Activated T-helper 2 cell treated with anti-CD3 and anti-CD28 coated beads, Interferon-gamma antibody, Interleukin-2, Interleukin-4, amounts not matched to agents 10 μg/mL and 5 μg/mL and 100 μg/mL, durations not matched to agents 14 hours and 24 hours and 36 hours (primary cell): ENCODE measurements around the gene C1QC. TPM values are rescaled to one million over a fixed set of nuclear protein-coding genes. Genes with fewer than 3 reads are reported as not detected.

Experiments used
- DNase-seq: peaks from one replicate; pipeline ENCODE4 v3.0.0; 2021; ENCODE audit warnings: low spot score
- H3K27ac Mint-ChIP-seq: one replicate; pipeline ENCODE4 v1.8.0; 2021; ENCODE audit warnings: mixed read lengths
- H3K27me3 Mint-ChIP-seq: one replicate; pipeline ENCODE4 v1.8.0; 2021; ENCODE audit warnings: low read depth, mixed read lengths
- H3K36me3 Mint-ChIP-seq: one replicate; pipeline ENCODE4 v1.8.0; 2021; ENCODE audit warnings: low read depth, mixed read lengths
- H3K4me1 Mint-ChIP-seq: one replicate; pipeline ENCODE4 v1.8.0; 2021; ENCODE audit warnings: low read depth, mixed read lengths
- H3K4me3 Mint-ChIP-seq: one replicate; pipeline ENCODE4 v1.8.0; 2021; ENCODE audit warnings: low read depth, mild to moderate bottlenecking, moderate library complexity, mixed read lengths
- H3K9me3 Mint-ChIP-seq: one replicate; pipeline ENCODE4 v1.8.0; 2021; ENCODE audit warnings: mixed read lengths
- intact Hi-C: fragments of 100-400 bp; cut with micrococcal nuclease; formaldehyde crosslinking; loops from one replicate; pipeline ENCODE4 v1.15.1; 2023
- total RNA-seq: library from RNA; stranded (reverse); gene quantifications from 2 replicates; pipeline ENCODE4 v1.2.3, GENCODE V29; 2022

C1QC gene
- total RNA-seq, 1 donor from 2014 or later: not detected

- no peaks in the 10 kb centered on the region for H3K36me3 Mint-ChIP-seq
- H3K27me3 Mint-ChIP-seq: peaks cover under 1% of the 10 kb centered on the region
- H3K4me3 Mint-ChIP-seq: no peak overlapping the region
- no peaks in the 10 kb centered on the region for H3K9me3 Mint-ChIP-seq
- H3K27ac Mint-ChIP-seq: no peak overlapping the region
- DNase-seq: no peak
- intact Hi-C loops: no loop called here
- H3K4me1 Mint-ChIP-seq: no peaks in the 10 kb centered on the region
Observed at GRCh38 chr1:22681556-22682276, 38.3 kb downstream of the C1QC start.

DNA sequence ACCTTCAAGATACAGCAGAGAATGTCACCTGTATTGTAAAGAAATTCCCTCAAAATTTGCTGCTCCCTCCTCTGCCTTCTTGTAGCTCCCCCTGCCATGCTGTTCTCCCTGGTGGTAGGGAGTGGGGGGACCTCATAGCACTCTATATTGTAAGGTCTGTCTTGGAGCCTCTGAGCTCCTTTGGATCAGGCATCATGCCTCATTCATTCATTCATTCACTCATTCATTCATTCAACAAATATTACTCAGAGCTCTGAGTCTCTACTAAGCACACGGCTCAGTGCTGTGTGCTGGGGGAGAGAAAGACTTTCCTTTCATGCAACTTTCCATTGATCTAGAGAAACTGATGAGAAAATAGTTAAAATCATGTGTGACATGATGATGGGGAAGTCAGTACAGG is 40.1 kb downstream of the C1QC start:
- Mint-ChIP-seq H3K36me3 (no peaks in the 10 kb centered on the region), H3K4me1 (no peaks in the 10 kb centered on the region), H3K4me3 (no peak overlapping the region), H3K27ac (no peak overlapping the region), H3K27me3 (peaks cover 6% of the 10 kb centered on the region), H3K9me3 (no peaks in the 10 kb centered on the region)
- no peak for DNase-seq
- intact Hi-C loops: no loop called here

DNA sequence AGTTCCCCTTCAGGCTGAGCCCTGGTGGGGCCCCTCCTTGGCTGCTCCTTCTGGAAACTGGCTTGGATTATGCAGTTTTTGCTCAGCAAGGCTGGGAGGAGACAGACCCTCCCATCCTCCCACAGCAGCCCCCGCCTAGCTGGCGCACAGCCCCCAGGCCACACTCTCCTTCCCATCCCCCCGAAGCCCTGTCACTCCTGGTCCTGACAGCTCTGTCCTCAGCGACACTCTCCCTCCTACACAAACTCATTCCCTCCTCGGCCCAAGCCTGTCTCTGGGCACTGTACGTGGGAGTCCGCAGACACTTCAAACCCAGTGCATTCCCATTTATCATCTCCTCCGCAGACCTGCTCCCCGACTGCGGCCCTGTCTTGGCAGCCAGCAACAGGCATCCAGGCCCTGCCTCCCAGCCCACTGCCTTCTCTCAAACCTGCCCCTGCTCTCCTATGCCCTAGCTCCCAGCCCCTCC is 42.2 kb downstream of the C1QC start:
- no peaks in the 10 kb centered on the region for H3K4me1 Mint-ChIP-seq
- H3K9me3 Mint-ChIP-seq: no peaks in the 10 kb centered on the region
- intact Hi-C loops: no loop called here
- H3K4me3 Mint-ChIP-seq: no peak overlapping the region
- no peak for DNase-seq
- H3K36me3 Mint-ChIP-seq: no peaks in the 10 kb centered on the region
- no peak overlapping the region for H3K27ac Mint-ChIP-seq
- peaks cover 6% of the 10 kb centered on the region for H3K27me3 Mint-ChIP-seq

- no peak for DNase-seq
- intact Hi-C loops: no loop called here
- Mint-ChIP-seq H3K9me3 (no peaks in the 10 kb centered on the region), H3K27ac (no peak overlapping the region), H3K4me1 (no peaks in the 10 kb centered on the region), H3K36me3 (no peaks in the 10 kb centered on the region), H3K4me3 (no peak overlapping the region), H3K27me3 (peaks cover 6% of the 10 kb centered on the region)
Observed at GRCh38 chr1:22687191-22687590, 43.8 kb downstream of the C1QC start.

DNA sequence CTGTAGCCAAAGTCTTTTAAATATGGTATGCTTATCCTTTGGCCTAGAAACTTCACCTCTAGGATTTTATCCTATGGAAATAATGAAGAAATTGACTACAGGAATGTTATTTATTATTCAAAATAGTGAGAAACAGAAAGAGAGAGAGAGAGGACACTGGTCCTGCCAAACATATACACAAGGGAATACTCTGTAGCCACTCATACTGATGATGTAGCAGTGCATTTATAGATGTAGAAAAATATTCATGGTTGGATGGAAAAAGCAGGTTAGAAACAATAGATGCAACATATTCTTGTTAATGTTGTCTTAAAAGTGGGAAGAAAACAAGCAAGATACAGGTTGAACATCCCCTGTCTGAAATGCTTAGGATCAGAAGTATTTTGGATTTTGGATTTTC is 45.0 kb downstream of the C1QC start:
- Mint-ChIP-seq H3K9me3 (no peaks in the 10 kb centered on the region), H3K4me1 (no peaks in the 10 kb centered on the region), H3K27me3 (peaks cover 6% of the 10 kb centered on the region), H3K4me3 (no peak overlapping the region), H3K27ac (no peak overlapping the region), H3K36me3 (no peaks in the 10 kb centered on the region)
- intact Hi-C loops: no loop called here
- no peak for DNase-seq

DNA sequence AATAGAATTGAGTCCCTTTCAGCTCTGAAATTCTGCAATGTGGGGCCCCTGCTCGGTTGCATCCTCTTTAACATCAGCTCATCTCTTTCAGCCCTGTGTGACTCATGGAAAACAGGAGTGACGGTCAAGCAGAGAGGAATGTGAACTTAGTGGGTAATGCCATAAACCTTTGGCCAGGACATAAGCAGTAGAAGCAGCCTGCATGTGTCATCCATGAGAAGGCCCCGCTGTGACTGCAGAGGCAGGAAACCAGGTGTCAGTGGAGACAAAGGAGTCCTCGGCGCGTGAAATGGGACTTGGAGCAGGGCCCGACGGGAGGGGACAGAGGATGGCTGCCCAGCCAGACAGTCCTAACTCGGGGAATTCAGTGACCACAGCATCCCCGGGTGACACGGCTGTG is 46.1 kb downstream of the C1QC start:
- Mint-ChIP-seq H3K4me1 (no peaks in the 10 kb centered on the region), H3K4me3 (no peak overlapping the region), H3K36me3 (no peaks in the 10 kb centered on the region), H3K27me3 (peaks cover 6% of the 10 kb centered on the region), H3K9me3 (no peaks in the 10 kb centered on the region), H3K27ac (no peak overlapping the region)
- intact Hi-C loops: no loop called here
- DNase-seq: no peak

DNA sequence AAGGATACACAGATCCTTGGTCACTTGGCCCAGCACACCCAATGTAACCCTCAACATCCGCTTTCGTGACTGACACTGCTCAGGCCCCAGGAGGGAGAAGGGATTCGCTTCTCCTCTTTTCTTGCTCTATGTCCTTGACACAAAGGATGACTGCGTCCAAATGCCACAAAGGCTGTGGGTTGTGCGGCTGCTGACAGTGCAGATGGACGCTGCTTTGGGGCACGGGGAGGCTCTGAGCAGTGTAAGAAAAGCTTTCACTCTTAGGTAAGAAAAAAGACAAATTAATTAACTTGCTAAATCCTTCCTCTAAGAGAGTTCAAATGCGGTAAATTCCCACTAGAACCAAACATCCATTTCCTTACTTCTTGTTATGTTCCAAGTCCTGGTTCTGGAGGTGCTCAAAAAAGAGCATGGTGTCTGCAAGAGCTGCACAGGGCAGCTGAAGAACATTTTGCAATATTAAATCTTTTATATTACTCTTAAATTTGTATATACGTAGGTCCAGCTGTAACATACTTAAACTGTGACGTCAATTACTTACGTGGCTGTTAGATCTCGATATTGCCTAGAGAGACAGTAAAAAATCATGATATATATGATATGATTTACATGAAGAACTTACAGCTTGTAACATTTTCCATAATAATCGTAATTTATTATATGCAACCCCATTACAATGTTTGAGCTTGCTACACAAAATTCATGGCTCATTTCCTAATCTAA is 47.8 kb downstream of the C1QC start:
- H3K27me3 Mint-ChIP-seq: peaks cover 6% of the 10 kb centered on the region
- no peaks in the 10 kb centered on the region for H3K9me3 Mint-ChIP-seq
- no peak for DNase-seq
- H3K36me3 Mint-ChIP-seq: no peaks in the 10 kb centered on the region
- no peak overlapping the region for H3K4me3 Mint-ChIP-seq
- H3K27ac Mint-ChIP-seq: no peak overlapping the region
- no peaks in the 10 kb centered on the region for H3K4me1 Mint-ChIP-seq
- intact Hi-C loops: no loop called here

GRCh38 chr1:22694172-22694571 is 50.7 kb downstream of the C1QC start:
- intact Hi-C loops: no loop called here
- Mint-ChIP-seq H3K4me1 (no peaks in the 10 kb centered on the region), H3K4me3 (no peak overlapping the region), H3K9me3 (no peaks in the 10 kb centered on the region), H3K36me3 (no peaks in the 10 kb centered on the region), H3K27me3 (no peaks in the 10 kb centered on the region), H3K27ac (no peak overlapping the region)
- no peak for DNase-seq

GRCh38 chr1:22696610-22697009 is 53.2 kb downstream of the C1QC start:
- Mint-ChIP-seq H3K4me1 (no peaks in the 10 kb centered on the region), H3K9me3 (no peaks in the 10 kb centered on the region), H3K4me3 (no peak overlapping the region), H3K27me3 (no peaks in the 10 kb centered on the region), H3K27ac (no peak overlapping the region), H3K36me3 (no peaks in the 10 kb centered on the region)
- intact Hi-C loops: no loop called here
- no peak for DNase-seq

Other genes with a start within 250 kb of the C1QC start
- gene ZBTB40, start 191.8 kb upstream of the C1QC start, total RNA-seq: 17.6 and 18.6 TPM in 2 replicates
- gene EPHA8, start 80.1 kb upstream of the C1QC start, total RNA-seq: not detected in 2 replicates
- gene C1QA, start 7.0 kb upstream of the C1QC start, total RNA-seq: not detected in 2 replicates
- gene C1QB, start 9.6 kb downstream of the C1QC start, total RNA-seq: not detected in 2 replicates
- gene EPHB2, start 67.2 kb downstream of the C1QC start, total RNA-seq: not detected in 2 replicates